Fibroblast of pulmonary artery (primary cell): Measurements from ENCODE around the gene RPTOR.
A peak's percentile ranks its signal among the peaks of the same experiment; 100 is the strongest.

Source experiments
- DNase-seq: peaks from one replicate; pipeline ENCODE4 v3.0.0-alpha.2; 2010; ENCODE audit warnings: low read depth
- H3K4me3 ChIP-seq: replicated peaks from 2 replicates; pipeline ENCODE4 v1.5.1; 2011; ENCODE audit warnings: low read depth, mild to moderate bottlenecking, control low read depth, low read length, moderate library complexity
- TF ChIP-seq, protein P1 (sequence below): IDR thresholded peaks from 2 replicates; pipeline ENCODE4 v1.5.1; 2011; ENCODE audit warnings: mild to moderate bottlenecking, control low read depth, low read length, inconsistent platforms; ENCODE audit errors: missing control alignments

The RPTOR gene

DNA sequence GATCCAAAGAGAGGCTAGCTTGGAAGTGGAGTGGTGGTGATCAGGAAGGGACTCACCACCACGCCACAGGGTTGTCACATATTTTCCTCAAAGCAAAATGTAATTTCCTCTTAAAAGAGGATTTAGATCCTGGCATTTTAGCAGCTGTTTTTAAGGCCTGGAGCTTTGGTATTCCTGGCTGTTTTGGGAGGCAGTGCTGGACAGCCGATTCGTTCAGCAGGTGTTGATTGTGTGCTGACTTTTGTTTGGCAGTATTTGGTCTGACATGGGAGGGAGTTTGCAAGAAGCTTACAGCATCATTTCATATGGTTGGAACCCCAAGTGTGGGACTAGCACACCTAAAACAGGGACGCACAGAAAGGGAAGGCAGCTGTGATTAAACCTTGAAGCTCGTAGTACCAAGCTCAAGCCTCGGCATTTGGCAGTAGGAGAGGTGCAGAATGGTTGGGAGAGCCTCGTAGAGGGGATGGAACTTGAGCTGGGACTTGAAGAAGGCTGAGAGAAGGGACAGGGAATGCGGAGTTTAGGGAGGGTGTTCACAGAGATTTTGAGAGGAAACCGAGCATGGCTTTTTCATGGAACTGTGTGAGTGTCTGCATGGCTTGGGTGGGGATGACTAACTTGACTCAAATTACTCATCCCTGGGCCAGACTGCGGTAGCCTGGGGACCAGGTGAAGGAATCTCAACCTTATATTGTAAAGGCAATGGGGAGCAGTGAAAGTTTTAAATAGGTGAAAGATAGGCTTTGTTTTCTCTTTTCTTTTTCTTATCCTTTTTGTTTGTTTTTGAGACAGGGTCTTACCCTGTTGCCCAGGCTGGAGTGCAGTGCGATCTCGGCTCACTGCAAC lies 52.3 kb downstream of the RPTOR start:
- DNase-seq = no peak
- TF ChIP-seq, protein P1, sequence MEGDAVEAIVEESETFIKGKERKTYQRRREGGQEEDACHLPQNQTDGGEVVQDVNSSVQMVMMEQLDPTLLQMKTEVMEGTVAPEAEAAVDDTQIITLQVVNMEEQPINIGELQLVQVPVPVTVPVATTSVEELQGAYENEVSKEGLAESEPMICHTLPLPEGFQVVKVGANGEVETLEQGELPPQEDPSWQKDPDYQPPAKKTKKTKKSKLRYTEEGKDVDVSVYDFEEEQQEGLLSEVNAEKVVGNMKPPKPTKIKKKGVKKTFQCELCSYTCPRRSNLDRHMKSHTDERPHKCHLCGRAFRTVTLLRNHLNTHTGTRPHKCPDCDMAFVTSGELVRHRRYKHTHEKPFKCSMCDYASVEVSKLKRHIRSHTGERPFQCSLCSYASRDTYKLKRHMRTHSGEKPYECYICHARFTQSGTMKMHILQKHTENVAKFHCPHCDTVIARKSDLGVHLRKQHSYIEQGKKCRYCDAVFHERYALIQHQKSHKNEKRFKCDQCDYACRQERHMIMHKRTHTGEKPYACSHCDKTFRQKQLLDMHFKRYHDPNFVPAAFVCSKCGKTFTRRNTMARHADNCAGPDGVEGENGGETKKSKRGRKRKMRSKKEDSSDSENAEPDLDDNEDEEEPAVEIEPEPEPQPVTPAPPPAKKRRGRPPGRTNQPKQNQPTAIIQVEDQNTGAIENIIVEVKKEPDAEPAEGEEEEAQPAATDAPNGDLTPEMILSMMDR = no peak
- H3K4me3 ChIP-seq = no peak overlapping the region

DNA sequence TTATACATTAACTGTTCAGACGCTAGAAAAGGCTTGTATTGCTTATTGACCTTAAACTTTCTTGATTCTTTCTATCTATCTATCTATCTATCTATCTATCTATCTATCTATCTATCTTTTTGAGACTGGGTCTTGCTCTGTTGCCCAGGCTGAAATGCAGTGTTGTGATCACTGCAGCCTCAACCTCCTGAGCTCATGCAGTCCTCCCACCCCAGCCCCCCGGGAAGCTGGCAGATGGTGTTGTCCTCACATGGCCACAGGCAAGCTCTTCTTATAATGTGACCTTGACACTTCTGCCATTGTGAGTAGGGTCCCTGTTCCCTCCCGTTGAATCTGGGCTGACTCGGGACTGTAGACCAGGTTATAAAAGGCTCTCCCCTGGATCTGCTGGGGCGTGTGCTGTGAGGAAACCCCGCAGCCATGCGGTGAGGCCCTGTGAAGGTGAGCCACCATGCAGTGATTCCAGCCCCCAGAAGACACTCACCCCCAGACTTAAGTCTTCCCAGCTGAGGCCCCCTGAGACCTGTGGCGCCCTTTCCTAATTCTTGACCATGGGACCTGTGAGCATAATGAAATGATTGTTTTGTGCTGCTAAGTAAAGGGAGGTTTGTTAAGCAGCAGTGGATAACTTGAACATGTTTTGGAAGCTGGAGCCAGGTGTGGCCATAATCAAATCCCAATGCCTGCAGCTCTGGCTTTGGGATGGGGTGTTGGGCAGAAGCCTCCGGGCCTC lies 54.3 kb downstream of the RPTOR start:
- TF ChIP-seq, protein P1 = no peak
- no peak for DNase-seq
- H3K4me3 ChIP-seq = no peak overlapping the region

DNA sequence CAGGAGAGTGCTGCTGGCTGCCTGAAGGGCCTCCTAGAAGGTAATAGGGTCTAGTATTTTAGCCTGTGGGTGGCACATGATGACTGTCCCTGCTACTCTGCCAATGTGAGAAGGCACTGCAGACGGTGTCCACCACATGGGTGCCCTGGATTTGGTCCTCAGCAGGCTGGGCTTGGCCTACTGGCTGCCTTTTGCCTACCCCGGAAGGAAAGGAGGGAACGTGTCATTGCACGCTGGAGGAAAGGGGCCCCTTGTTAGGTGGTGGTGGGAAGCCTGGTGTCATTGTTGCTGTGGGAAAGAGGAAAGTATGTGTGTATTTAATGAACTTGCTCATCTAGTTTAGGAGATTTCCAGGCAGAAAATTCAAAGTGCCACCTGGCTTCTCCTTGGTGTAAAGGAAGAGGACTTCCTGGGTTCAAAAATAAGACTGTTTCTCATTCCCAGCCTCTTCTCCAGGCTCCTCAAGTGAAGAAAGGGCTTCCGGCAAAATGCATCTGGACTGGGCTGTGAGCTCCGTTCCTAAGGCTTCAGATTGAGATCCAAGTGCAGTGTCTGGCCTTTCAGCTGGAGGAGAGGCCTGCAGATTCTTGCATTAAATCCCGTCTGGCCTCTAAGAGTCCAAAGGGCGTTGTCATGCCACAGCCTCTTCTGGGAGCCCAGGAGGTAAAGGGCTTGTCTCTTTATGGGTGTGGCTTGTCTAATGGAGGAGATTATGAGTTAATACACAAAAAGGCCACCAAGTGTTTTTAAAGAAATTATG lies 55.1 kb downstream of the RPTOR start:
- TF ChIP-seq, protein P1 = no peak
- peak; percentile 7 for DNase-seq
- no peak overlapping the region for H3K4me3 ChIP-seq

DNA sequence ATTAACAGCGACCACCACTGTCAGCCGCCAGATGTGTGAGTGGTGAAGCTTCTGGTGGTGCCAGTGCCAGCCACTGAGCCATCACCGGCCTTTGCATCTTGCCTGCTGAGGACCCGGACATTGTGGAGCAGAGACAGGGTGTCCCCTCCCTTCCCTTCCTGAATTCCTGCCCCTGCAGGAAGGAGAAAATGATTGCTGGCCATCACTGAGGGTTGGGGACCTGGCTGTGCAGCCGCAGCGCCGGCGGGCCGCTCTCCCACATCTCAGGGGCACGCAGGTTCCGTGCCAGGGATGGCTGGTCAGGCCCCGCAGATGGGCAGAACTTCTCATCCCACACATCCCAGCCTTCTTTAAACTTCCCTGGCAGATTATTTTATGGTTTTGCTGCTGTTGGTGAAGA lies 56.5 kb downstream of the RPTOR start:
- no peak for DNase-seq
- no peak overlapping the region for H3K4me3 ChIP-seq
- TF ChIP-seq, protein P1 = no peak

DNA sequence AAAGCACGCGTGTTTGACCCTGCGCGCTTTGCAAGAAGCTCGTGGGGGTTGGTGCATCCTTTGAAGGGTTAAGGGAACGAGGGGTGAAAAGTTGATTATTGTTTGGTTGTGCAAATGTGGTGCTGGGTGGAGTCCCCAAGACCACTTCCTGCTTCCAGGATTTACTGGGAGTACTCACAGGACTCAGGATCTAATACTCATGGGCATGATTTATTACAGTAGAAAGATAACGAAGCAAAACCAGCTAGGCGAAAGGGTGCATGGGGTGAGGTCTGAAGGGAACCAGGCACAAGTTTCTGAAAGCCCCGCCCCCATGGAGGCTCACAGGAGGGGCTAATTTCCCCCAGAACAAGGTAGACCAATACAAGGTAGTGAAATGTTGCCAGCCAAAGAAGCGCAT lies 58.8 kb downstream of the RPTOR start:
- DNase-seq = no peak
- TF ChIP-seq, protein P1 = no peak
- H3K4me3 ChIP-seq = no peak overlapping the region

DNA sequence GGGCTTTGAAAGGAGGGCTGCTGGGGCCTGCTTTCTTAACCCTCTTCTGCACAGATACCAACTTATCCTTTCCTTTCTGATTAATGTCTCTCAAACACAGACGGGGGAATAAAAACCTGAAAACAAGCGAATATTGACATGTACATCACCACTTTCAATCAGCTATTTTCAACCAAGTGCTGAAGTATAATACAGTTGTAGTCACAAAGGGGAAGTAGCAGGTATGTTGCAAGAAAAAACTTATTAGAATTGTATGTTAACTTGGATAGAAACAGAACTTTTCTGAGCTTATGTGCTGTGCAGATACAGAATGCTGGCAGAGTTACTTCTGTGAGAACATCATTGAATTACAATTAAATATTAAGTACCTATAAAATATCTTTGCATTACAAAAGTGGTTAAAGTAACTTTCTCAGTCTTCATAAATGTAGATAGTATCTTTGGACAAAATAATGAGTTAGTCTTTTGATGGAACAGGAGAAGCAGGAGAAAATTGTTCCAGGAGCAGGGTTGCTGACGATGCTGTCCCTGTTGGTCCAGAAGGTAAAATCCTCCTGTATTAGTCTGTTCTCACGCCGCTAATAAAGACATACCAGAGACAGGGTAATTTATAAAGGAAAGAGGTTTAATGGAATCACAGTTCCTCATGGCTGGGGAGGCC lies 59.5 kb downstream of the RPTOR start:
- DNase-seq = no peak
- H3K4me3 ChIP-seq = no peak overlapping the region
- TF ChIP-seq, protein P1 = no peak
